IPS-NIHi7 (cell line): ENCODE results near the gene POLR3K.
A peak's percentile ranks its signal among the peaks of the same experiment; 100 is the strongest.

Experiments
- DNase-seq: peaks from one replicate; pipeline ENCODE4 v3.0.0; 2012; ENCODE audit warnings: mixed read lengths; ENCODE audit errors: extremely low spot score

POLR3K gene

GRCh38 chr16:78444-79150, 25.2 kb upstream of the POLR3K start:
- no peak for DNase-seq

- peak; percentile 95 for DNase-seq
Measured at GRCh38 chr16:77807-78443, 24.5 kb upstream of the POLR3K start, which contains the start of gene MPG. TSS of gene MPG (plus strand) at chr16:78225. CDS start at chr16:78310, 85 bp downstream.

GRCh38 chr16:77273-77806, 23.9 kb upstream of the POLR3K start:
- peak; percentile 64 for DNase-seq

- DNase-seq = no peak
Measured at GRCh38 chr16:76535-77272, 23.3 kb upstream of the POLR3K start.

GRCh38 chr16:75580-76501, 22.4 kb upstream of the POLR3K start:
- peak; percentile 65 for DNase-seq

- no peak for DNase-seq
Measured at GRCh38 chr16:74747-75334, 21.4 kb upstream of the POLR3K start.

- no peak for DNase-seq
Measured at GRCh38 chr16:74051-74746, 20.8 kb upstream of the POLR3K start.

GRCh38 chr16:72561-73548, 19.4 kb upstream of the POLR3K start, which contains the start of gene RHBDF1:
TSS of gene RHBDF1 (minus strand) at chr16:72631. CDS start at chr16:65015, 7,616 bp downstream.
- DNase-seq = peak; percentile 83

GRCh38 chr16:71540-72401, 18.4 kb upstream of the POLR3K start:
- DNase-seq = peak; percentile 85

- DNase-seq = no peak
Measured at GRCh38 chr16:71210-71539, 17.8 kb upstream of the POLR3K start.

- no peak for DNase-seq
Measured at GRCh38 chr16:69181-69580, 15.8 kb upstream of the POLR3K start.

- DNase-seq = no peak
Measured at GRCh38 chr16:67884-68789, 14.7 kb upstream of the POLR3K start.

- no peak for DNase-seq
Measured at GRCh38 chr16:67183-67791, 13.9 kb upstream of the POLR3K start.

- no peak for DNase-seq
Measured at GRCh38 chr16:66309-67182, 13.1 kb upstream of the POLR3K start.

- DNase-seq = peak; percentile 88
Measured at GRCh38 chr16:65745-66144, 12.3 kb upstream of the POLR3K start.

- no peak for DNase-seq
Measured at GRCh38 chr16:64914-65255, 11.5 kb upstream of the POLR3K start.
